Right forelimb (tissue), 1 donor: ENCODE measurements around the gene DLX4.

ENCODE experiments used
- DNase-seq: peaks from one replicate; pipeline ENCODE4 v3.0.0-alpha.2; 2018

The DLX4 gene

GRCh38 chr17:49990331-49990730 is 21.3 kb downstream of the DLX4 start:
- no peak for DNase-seq

- DNase-seq = no peak
These were observed 21.9 kb downstream of the DLX4 start for GRCh38 chr17:49990921-49991320.

GRCh38 chr17:49991409-49991808 is 22.4 kb downstream of the DLX4 start:
- no peak for DNase-seq

GRCh38 chr17:49992191-49992932 is 23.4 kb downstream of the DLX4 start:
- DNase-seq = no peak

- DNase-seq = no peak
These were observed 24.0 kb downstream of the DLX4 start for GRCh38 chr17:49992933-49993422.

- DNase-seq = no peak
These were observed 24.6 kb downstream of the DLX4 start for GRCh38 chr17:49993423-49994060.

GRCh38 chr17:49994085-49995054 is 25.4 kb downstream of the DLX4 start:
- no peak for DNase-seq

GRCh38 chr17:49995055-49995738 is 26.2 kb downstream of the DLX4 start, which contains the start of gene DLX3:
TSS of gene DLX3 (minus strand) at chr17:49995224. CDS start at chr17:49994998, 226 bp downstream.
- peak; percentile 82 for DNase-seq

GRCh38 chr17:49996121-49996494 is 27.1 kb downstream of the DLX4 start:
- DNase-seq = no peak

GRCh38 chr17:49996495-49997300 is 27.7 kb downstream of the DLX4 start:
- peak; percentile 83 for DNase-seq

- DNase-seq = no peak
These were observed 28.3 kb downstream of the DLX4 start for GRCh38 chr17:49997301-49997650.

GRCh38 chr17:49997773-49998703 is 29.0 kb downstream of the DLX4 start:
- peak; percentile 89 for DNase-seq

- DNase-seq = no peak
These were observed 30.0 kb downstream of the DLX4 start for GRCh38 chr17:49998836-49999511.

GRCh38 chr17:50003911-50004310 is 34.9 kb downstream of the DLX4 start:
- no peak for DNase-seq

GRCh38 chr17:50009282-50009681 is 40.3 kb downstream of the DLX4 start:
- no peak for DNase-seq

GRCh38 chr17:50013079-50013478 is 44.1 kb downstream of the DLX4 start:
- no peak for DNase-seq

GRCh38 chr17:50014471-50015088 is 45.6 kb downstream of the DLX4 start:
- DNase-seq = no peak

GRCh38 chr17:50015146-50015545 is 46.2 kb downstream of the DLX4 start:
- DNase-seq = no peak

- DNase-seq = no peak
These were observed 49.9 kb downstream of the DLX4 start for GRCh38 chr17:50018909-50019308.
